Adipose tissue (tissue), 3 donors: ENCODE measurements around the gene PTGES2. TPM values are rescaled to one million over a fixed set of nuclear protein-coding genes. Genes with fewer than 3 reads are reported as not detected.

Experiments
- H3K27ac ChIP-seq: one replicate; pipeline ENCODE4 v1.5.1; 2013; ENCODE audit warnings: low read depth, low read length
- WGBS, 3 donors: extraction: QIAGEN DNeasy Blood & Tissue Kit; methylation state at CpG; one replicate each; pipeline ENCODE4 v1.1.7; 2013; 5-methylcytosine and 5-hydroxymethylcytosine counted together
- polyA plus RNA-seq, 3 donors: library from polyadenylated mRNA; stranded (reverse); fragments of 200-250 nt; gene quantifications; one replicate each; pipeline ENCODE4 v1.2.3, GENCODE V29; 2013
- donor health status: healthy with polysubstance abuse.
- donor health status: Bipolar disorder and iron deficiency.
- donor health status: healthy.

Gene PTGES2
- polyA plus RNA-seq, result 10 to 100 TPM; 36.1 to 63.9 (median 39.9) TPM

GRCh38 chr9:128127568-128127989 is at the start of gene PTGES2:
Gene PTGES2 (minus strand): TSS chr9:128127729. CDS start chr9:128127717, 12 bp downstream.
- peak within 1 kb of the TSS; percentile 73 for H3K27ac ChIP-seq
- 0 to 1% (median 0%) methylated on average over 55 to 56 of the region's 56 CpGs for WGBS, 3 donors

GRCh38 chr9:128175726-128176125 is 48.2 kb upstream of the PTGES2 start:
- WGBS, 3 donors, result 96 to 97% (median 97%) methylated on average over 2 of the region's 2 CpGs
- no peak overlapping the region for H3K27ac ChIP-seq

GRCh38 chr9:128175102-128175563 is 47.6 kb upstream of the PTGES2 start:
- 82 to 89% (median 85%) methylated on average over 8 of the region's 8 CpGs for WGBS, 3 donors
- H3K27ac ChIP-seq, result no peak overlapping the region

GRCh38 chr9:128174062-128174461 is 46.5 kb upstream of the PTGES2 start:
- 64 to 91% (median 80%) methylated on average over 4 of the region's 4 CpGs for WGBS, 3 donors
- no peak overlapping the region for H3K27ac ChIP-seq

GRCh38 chr9:128169925-128170324 is 42.4 kb upstream of the PTGES2 start:
- 92 to 96% (median 94%) methylated on average over 8 of the region's 8 CpGs for WGBS, 3 donors
- H3K27ac ChIP-seq, result no peak overlapping the region

GRCh38 chr9:128169492-128169891 is 42.0 kb upstream of the PTGES2 start:
- 87 to 88% (median 88%) methylated on average over 8 of the region's 8 CpGs for WGBS, 3 donors
- H3K27ac ChIP-seq, result no peak overlapping the region

GRCh38 chr9:128168731-128169308 is 41.3 kb upstream of the PTGES2 start:
- WGBS, 3 donors, result 89 to 94% (median 90%) methylated on average over 8 of the region's 8 CpGs
- H3K27ac ChIP-seq, result no peak overlapping the region

GRCh38 chr9:128167209-128167608 is 39.7 kb upstream of the PTGES2 start:
- H3K27ac ChIP-seq, result no peak overlapping the region
- 96 to 98% (median 97%) methylated on average over 4 of the region's 4 CpGs for WGBS, 3 donors

GRCh38 chr9:128166169-128166568 is 38.6 kb upstream of the PTGES2 start:
- no peak overlapping the region for H3K27ac ChIP-seq
- 97% methylated on average over 17 to 18 of the region's 18 CpGs for WGBS, 3 donors

GRCh38 chr9:128164307-128164885 is 36.9 kb upstream of the PTGES2 start:
- WGBS, 3 donors, result 71 to 86% (median 74%) methylated on average over 14 of the region's 14 CpGs

GRCh38 chr9:128163523-128164306 is 36.2 kb upstream of the PTGES2 start:
- no peak overlapping the region for H3K27ac ChIP-seq
- 85 to 96% (median 93%) methylated on average over 10 of the region's 10 CpGs for WGBS, 3 donors

More at GRCh38 chr9:128164307-128164885, 36.9 kb upstream of the PTGES2 start:
- no peak overlapping the region for H3K27ac ChIP-seq

GRCh38 chr9:128163027-128163515 is 35.5 kb upstream of the PTGES2 start:
- whole genome bisulfite sequencing, 3 donors, result 96% methylated on average over 6 of the region's 6 CpGs
- H3K27ac ChIP-seq, result no peak overlapping the region

GRCh38 chr9:128162215-128163026 is 34.9 kb upstream of the PTGES2 start:
- H3K27ac ChIP-seq, result no peak overlapping the region
- 65 to 87% (median 80%) methylated on average over 10 of the region's 10 CpGs for WGBS, 3 donors

GRCh38 chr9:128161215-128161902 is 33.8 kb upstream of the PTGES2 start:
- 90 to 92% (median 91%) methylated on average over 13 of the region's 13 CpGs for WGBS, 3 donors
- no peak overlapping the region for H3K27ac ChIP-seq

GRCh38 chr9:128160603-128160987 is 33.1 kb upstream of the PTGES2 start:
- WGBS, 3 donors, result 0 to 1% (median 1%) methylated on average over 23 of the region's 23 CpGs
- no peak overlapping the region for H3K27ac ChIP-seq

- no peak within 1 kb of the TSS for H3K27ac ChIP-seq
- 0 to 2% (median 1%) methylated on average over 53 to 77 of the region's 77 CpGs for WGBS, 3 donors
Measured at GRCh38 chr9:128159784-128160602, 32.5 kb upstream of the PTGES2 start, which contains the start of gene BBLN. Gene BBLN (plus strand): TSS chr9:128160265. CDS start chr9:128160408, 143 bp downstream.

- H3K27ac ChIP-seq, result no peak overlapping the region
- WGBS, 3 donors, result 20 to 36% (median 27%) methylated on average over 10 to 11 of the region's 11 CpGs
Measured at GRCh38 chr9:128159522-128159783, 31.9 kb upstream of the PTGES2 start.
